ENCODE measurements around the gene MVB12B.

- TF ChIP-seq, protein P1, sequence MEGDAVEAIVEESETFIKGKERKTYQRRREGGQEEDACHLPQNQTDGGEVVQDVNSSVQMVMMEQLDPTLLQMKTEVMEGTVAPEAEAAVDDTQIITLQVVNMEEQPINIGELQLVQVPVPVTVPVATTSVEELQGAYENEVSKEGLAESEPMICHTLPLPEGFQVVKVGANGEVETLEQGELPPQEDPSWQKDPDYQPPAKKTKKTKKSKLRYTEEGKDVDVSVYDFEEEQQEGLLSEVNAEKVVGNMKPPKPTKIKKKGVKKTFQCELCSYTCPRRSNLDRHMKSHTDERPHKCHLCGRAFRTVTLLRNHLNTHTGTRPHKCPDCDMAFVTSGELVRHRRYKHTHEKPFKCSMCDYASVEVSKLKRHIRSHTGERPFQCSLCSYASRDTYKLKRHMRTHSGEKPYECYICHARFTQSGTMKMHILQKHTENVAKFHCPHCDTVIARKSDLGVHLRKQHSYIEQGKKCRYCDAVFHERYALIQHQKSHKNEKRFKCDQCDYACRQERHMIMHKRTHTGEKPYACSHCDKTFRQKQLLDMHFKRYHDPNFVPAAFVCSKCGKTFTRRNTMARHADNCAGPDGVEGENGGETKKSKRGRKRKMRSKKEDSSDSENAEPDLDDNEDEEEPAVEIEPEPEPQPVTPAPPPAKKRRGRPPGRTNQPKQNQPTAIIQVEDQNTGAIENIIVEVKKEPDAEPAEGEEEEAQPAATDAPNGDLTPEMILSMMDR (IDR thresholded peaks at IDR 0.05): no peak
- no peak for TF ChIP-seq ZFX (IDR thresholded peaks at IDR 0.05; ENCODE audit: borderline replicate concordance)
These were observed 136.0 kb downstream of the MVB12B start for GRCh38 chr9:126462617-126463016.

Measured in 22Rv1 (cell line).